ENCODE data around the gene SLC7A9.
A peak's percentile ranks its signal among the peaks of the same experiment; 100 is the strongest.
"Not testable (repeated sequence)": the region's sequence is repeated elsewhere in the genome, so short reads cannot be mapped to it uniquely, and the experiment has no call there.

Gene SLC7A9

DNA sequence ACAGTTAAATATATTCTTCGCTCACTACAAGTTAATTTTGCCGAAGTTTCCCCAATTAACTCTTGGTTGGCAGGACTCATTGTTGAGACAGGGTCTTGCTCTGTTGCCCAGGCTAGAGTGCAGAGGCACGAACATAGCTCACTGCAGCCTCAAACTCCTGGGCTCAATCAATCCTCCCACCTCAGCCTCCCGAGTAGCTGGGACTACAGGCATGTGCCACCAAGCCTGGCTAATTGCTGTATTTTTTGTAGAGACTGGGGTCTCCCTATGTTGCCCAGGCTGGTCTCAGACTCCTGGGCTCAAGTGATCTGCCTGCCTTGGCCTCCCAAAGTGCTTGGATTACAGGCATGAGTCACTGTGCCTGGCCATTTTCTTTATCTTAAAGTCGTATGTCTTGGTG, 15.7 kb upstream of the SLC7A9 start:
- DNase-seq (ENCODE audit: low read depth in 2 of 2): not testable (repeated sequence)

DNA sequence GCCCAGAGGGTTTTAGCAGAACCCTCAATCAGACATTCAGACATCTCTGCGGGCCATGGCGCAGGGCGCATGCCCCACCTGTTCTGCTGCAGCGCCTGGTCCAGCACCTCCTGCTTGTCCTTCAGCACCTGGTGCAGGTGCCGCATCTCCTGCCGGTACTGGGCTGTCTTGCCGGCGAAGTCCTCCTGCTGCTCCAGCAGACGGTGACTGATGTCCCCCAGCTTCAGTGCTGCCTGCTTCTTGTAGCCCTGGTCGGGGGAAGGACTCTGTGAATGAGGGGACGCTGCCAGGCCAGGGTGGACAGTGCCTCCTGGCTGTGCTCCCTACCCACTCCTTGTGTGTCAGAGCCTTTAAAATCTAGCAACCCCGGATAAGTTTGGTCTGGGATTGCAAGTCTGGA, 12.2 kb upstream of the SLC7A9 start:
- DNase-seq (ENCODE audit: low read depth in 2 of 2): no peak

DNA sequence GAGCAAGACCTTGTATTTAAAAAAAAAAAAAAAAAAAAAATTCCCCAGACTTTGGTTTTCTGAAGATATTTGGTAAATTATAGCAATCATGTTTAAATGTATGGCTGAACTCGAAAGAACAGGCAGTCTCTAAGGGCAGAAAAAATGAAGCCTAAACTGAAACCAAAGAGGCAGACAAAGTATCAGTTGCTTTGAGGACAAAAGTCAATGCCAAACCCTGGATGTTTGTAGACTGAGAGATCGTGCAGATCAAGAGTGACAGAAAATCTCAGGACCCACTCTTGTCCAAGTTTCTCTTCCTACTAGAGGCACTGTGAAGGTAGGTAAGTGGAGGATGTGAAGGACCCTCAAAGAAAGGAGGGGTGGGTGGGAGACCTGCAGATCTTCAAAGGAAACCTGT, 11.1 kb upstream of the SLC7A9 start:
- no peak for DNase-seq (ENCODE audit: low read depth in 2 of 2)

DNA sequence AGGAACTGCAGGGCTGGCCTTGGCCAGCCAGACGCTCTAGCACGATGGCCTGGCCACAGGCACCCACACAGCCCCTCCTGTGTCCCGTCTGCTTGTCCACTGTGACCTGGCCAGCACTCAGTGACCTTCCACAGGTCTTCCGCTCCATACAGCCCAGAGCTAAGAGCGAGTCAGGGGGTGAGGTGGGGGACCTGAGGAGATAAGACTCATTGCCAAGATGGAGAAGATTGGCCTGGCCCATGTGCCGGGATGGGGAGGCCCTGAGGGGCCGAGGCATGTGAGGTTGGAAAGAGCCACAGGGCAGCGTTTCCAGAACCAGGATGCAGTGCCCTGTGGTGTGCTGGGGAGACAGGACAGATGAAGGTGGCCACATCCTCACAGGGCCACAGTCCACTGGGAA, 10.2 kb upstream of the SLC7A9 start:
- no peak for DNase-seq (ENCODE audit: low read depth in 2 of 2)

DNA sequence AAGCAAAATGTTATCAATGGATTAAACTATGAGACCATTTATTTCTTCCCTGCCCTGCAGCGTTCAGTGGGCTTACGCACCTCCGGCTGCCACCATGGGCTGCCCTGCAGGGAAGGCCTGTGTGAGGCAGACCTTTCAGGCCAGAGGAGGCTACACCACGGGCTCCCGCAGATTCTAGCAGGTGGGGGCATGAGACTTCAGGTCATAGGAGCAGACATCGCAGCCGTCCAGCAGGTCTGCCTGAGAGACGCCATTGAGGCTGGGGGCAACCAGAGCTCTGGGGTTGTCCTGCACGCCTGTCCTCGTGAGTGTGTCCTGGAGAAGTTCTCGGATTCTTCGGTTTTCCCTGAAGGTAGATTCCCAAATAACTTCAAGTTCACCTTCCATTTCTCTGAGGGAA, 9.4 kb upstream of the SLC7A9 start:
- DNase-seq (ENCODE audit: low read depth in 2 of 2): no peak

DNA sequence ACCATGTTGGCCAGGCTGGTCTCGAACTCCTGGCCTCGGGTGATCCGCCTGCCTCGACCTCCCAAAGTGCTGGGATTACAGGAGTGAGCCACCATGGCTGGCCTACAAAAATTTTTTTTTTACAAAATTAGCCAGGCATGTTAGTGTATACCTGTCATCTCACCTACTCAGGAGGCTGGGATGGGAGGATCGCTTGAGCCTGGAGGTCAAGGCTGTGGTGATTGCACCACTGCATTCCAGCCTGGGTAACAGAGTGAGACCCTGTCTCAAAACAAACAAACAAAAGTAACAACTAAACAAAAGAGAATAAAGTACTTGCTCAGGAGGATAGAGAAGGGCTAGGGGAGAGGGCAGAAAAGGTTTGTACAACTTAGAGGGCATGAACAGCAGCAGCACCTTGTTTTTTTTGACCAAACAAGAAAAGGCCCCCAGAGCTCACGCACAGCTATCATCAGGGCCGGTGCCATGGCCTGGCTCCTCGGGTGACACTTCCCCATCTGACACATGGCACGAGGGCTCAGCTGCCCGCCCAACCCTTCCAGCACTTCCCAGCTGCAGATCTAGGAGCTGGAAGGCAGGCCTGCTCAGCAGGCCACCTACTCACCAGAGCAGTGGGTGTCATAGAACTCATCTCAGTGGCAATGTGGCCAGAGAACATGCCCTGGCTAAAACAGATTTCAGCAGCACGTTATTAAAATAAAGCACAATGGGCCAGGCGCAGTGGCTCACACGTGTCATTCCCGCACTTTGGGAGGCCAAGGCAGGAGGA, 8.6 kb upstream of the SLC7A9 start:
- no peak for DNase-seq (ENCODE audit: low read depth in 2 of 2)

DNA sequence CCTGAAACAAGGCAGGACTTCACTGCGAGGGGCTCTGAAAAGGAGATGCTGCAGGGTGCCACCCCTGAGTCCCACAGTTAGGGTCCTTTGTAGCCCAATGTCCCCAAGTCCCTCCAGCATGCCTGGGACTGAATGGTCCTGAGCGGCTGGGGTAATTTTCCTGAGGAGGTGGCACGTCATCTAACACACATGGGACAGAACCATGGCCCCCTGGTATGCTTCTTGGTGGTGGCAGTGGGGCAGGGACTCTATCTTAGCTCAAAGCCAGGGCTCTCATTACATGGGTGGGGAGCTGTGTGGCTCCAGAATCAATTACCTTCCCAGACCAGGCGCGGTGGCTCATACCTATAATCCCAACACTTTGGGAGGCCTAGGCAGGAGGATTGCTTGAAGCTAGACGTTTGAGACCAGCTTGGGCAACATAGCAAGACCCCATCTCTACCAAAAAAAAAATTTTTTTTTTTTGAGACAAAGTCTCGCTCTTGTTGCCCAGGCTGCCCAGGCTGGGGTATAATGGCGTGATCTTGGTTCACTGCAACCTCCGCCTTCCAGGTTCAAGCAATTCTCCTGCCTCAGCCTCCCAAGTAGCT, 7.9 kb upstream of the SLC7A9 start:
- DNase-seq (ENCODE audit: low read depth in 2 of 2): no peak

DNA sequence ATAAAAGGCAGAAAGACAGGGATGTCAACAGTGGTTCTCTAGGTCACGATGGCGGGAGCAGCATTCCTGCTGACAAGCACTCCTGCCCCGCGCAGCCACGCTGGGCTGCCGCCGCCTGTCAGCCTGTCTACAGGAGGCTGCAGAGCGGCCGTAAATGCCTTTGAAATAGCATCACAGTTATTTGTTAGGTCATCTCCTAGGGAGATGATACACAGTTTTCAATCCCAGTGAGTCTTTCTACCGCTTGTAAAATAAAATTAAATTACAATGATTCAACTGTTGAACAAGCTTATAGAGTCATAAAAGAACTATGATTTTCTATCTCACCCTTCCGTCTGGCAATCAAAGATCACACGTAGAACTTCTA, 7.3 kb upstream of the SLC7A9 start:
- DNase-seq (ENCODE audit: low read depth in 2 of 2): peak; percentile 17 to 18

DNA sequence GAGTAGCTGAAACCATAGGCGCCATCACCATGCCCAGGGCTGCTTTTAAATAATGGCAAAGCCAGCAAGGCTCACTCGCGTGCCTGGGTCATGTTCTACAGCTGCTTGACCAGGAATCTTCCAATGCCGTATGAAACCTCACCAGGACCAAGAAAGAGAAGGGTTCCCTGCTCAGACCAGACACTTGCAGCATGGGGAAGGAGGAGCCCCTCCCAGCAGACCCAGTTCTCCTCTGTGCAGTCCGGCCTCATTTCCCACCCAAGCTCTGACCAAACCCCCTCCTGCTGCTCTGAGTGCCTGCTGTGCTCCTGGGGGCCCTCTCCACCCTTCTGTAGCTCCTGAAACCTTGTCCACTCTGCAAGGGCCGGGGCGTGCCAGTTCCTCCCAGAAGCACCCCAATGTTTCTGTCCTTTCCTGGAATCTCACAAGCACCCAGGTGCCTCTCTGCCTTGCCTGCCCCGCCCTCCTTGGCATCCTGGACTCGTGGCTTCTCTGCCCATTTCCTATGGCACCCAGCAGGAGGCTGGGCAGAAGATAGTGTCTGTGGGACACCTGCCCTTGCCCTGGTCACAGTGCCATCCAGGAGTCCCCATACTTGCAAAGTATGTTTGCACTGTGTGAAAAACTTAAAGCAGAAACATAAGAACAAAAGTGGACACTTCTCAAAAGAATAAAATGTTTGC, 6.8 kb upstream of the SLC7A9 start:
- DNase-seq (ENCODE audit: low read depth in 2 of 2): no peak

DNA sequence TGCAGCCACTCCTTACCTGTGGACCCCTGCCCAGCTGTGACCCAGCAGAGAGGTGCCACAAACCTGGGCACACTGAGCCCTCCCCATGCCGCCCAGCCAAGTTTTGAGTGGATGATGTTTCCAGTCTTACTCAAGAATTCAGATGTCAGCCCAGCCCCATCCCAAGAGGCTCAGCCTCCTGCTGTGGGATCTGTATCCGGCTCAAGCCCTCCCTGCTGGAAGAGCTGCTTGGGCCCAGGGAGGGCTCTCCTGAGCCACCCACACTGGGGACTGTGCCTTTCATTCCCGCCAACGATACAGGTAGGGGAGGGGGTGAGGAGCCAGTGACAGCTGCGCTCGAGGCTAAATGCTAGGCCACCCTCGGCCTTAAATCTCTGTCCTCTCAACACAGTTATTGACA, 5.9 kb upstream of the SLC7A9 start:
- no peak for DNase-seq (ENCODE audit: low read depth in 2 of 2)

DNA sequence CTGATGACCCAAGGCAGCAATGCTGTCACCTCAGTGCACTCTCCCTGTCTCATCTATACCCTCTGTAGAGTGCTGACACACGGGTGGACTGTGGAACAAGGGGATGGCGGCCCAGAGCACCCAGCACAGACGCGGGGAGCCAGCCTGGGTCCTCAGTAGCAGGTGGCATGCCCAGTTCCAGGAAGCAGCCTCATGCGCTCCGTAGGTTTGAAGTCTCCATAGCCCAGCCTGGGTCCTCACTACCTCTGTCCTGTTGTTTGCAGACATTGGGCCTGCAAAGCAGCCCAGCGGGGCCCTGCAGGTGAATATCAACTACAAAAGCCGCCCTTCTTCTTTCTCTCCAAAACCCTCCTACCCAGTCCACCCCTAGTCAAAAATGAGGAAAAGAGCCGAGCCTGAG, 5.0 kb upstream of the SLC7A9 start:
- DNase-seq (ENCODE audit: low read depth in 2 of 2): no peak

DNA sequence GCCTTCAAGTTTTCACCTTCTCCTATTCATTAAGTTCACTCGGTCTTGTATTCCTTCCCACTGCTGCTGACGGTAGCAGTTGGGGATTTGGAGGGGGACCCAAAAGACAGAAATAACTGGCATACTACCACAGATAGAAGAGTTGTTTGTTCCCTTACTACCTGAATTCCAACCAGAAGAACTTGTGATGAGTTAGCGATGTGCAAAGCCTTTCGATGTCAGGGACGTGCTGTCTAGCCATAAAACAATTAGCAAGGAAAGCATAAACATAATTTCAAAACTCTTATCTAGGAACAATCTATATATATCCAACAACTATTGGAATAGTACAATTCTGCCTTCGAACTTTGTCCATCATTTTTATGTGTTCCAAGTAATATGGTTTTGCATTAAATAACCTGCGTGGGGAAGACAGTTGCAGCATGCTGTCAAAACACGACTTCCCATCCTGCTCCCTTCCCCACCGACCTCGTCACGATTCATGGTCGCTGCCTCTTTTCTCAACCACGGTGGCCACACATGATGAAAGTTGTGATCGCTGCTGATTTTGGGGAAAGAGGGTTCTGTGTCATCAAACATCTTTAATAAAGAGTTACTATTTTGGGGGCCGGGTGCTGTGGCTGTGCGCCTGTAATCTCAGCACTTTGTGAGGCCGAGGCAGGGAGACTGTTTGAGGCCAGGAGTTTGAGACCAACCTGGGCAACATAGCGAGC, 3.8 kb upstream of the SLC7A9 start:
- DNase-seq (ENCODE audit: low read depth in 2 of 2): no peak

DNA sequence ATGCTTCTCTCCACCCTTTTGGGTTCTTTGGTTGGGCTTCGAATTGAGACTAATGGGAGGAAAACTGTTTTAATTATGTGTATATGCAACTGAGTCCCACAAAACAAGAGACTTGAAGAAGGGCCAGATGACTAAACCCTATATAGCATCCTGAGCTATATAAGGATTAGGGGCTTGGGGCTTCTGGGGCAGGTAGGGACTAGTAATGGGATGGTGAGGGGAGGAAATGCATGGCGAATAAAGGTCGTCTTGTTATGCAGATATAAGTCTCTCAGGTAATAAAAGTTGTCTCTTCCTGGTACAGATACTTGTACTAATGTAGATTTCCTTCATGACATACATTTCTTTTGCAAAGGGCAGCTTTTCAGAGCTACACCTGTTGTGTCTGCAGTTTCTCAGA, 2.8 kb upstream of the SLC7A9 start:
- no peak for DNase-seq (ENCODE audit: low read depth in 2 of 2)

DNA sequence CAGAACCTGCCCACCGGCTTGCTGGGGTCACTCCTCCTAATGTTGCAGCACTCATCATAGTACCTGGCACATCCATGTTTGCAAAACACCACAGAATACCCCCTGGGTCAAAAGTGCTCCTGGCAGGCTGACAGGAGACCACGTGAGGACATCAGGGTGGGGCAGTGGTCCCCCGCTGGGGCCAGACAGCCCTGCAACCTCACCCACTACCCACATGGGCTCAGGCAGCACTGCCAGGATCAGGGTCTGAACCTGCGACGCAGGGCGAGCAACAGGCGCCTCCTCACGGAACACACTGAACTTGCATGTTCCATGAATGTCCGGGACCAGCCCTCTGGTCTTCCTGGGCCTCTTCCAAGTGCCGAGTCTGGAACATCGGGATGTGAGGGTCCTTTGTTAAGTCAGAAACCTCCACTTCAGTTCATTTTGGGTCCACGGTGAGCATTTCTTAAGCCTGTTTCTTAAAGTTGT, 1.4 kb upstream of the SLC7A9 start:
- no peak for DNase-seq (ENCODE audit: low read depth in 2 of 2)

DNA sequence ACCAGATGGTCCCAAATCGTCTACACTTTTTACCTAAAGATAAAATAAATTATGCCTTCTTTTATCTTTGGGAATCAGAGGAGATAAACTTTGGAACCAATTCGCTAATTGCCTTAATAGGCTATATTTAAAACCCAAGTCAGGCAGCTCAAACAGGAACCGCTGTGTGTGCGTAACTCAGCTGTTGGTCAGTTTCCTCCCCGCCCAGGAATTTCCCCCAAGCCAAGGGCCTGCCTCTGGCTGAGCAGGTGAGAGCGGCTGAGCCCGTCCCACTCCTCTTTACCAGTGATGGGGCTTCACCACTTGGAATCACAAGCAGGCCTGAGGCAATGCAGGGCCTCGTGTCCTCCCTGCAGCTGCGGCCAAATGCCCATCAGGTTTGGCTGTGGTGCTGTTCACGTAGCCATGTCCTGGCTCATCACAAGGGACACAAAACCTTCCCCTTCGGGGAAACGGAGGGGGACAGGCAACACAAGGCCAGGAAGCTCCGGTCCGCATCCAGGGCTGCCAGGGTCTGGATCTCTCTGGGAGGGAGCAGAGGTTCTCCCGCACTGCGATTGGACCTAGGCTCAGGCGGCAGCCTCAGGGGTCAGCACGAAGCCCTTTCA, 503 bp upstream of the SLC7A9 start:
- no peak for DNase-seq (ENCODE audit: low read depth in 2 of 2)

DNA sequence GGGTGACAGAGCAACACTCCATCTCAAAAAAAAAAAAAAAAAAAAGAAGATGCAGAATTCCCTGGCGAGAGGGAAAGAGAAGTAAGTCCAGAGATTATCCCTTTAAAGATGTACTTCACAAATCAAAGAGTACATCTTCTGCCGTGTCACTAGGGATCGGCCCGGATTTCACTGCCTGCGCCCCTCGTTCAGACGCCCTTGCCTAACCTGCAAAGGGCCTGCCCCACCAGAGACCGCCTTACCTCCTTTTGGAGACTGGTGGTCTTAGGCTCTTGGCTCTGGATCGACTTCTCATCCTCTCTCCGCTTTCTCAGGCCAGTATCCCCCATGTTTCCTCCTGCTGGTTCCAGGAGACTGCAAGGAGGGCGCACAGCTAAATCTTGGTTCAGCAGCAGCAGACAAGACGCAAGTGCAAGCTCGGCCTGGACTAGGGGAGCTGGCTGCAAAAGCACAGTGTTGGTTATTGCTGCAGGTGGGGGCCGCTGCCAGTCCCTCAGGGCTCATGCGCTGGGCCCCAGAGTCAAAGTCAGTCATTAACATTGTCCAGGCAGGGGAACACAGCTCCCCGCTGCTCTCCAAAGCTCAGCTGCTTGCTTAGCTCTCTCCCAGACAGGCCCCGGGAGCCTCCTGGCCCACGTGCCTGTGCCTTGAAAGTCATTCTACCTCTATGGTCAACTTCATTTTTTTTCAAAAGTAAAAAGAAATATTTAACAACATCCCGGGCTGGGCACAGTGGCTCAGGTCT, 1.2 kb downstream of the SLC7A9 start:
- no peak for DNase-seq (ENCODE audit: low read depth in 2 of 2)

DNA sequence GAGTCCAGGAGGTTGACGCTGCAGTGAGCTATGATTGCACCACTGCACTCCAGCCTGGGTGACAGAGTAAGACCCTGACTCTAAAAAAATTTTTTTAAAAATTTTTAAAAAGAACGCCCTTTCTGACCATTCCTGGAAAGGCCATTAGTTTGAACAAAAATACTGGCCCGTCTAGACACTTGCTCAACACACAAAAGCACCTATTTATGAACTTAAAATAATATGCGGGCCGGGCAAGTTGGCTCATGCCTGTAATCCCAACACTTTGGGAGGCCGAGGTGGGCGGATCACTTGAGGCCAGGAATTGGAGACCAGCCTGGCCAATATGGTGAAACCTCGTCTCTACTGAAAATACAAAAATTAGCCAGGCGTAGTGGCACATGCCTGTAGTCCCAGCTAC, 2.1 kb downstream of the SLC7A9 start:
- DNase-seq (ENCODE audit: low read depth in 2 of 2): not testable (repeated sequence)

DNA sequence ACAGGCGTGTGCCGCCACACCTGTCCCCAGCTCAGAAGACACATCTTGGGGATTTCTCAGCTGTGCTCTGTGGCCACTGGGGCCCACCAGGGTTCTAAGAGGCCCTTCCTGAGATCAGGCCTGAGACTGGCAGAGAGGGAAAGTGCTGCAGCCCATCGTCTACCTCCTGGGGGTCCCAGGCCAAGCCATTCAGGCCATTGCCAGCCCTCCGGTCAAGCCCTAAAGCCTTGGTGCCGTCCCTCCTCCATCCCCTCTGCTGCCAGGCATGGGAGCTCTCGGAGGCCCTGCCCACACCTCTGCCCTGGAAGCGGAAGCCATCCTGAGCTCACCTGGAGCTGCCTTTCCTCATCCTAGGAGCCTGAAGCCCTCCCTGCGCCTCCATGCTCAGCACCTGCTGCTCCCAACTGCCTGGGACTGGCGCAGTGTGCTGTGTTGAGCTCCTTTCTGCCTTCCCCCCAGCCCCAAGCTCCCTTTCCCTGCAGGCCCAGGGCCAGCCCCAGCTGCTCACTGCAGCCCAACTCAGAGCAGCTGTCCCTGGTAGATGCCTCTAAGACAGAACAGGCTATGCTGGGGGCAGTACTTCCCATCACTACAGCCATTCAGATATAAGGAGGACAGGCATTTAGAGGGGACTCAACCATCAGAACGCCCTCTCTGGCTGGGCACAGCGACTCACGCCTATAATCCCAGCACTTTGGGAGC, 2.9 kb downstream of the SLC7A9 start:
- DNase-seq (ENCODE audit: low read depth in 2 of 2): no peak

DNA sequence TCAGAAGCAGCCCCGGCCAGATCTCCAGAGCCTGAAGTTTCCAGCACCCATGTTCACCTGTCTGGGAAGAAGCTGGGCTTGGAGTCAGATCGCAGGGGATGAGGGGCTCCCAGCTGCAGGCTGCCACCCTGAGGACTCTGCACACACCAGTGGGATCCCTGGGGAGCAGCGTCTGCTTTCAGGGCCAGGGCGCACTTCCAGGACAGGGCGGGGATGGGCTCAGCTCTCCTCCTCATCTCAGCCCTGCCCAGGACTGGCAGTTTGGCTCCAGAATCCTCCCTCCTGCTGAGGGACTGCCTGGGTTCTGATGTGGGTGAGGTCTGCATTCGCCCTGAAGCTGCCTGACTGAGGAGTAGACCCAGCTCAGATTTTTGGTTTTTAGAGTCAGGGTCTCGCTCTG, 3.5 kb downstream of the SLC7A9 start:
- DNase-seq (ENCODE audit: low read depth in 2 of 2): no peak

DNA sequence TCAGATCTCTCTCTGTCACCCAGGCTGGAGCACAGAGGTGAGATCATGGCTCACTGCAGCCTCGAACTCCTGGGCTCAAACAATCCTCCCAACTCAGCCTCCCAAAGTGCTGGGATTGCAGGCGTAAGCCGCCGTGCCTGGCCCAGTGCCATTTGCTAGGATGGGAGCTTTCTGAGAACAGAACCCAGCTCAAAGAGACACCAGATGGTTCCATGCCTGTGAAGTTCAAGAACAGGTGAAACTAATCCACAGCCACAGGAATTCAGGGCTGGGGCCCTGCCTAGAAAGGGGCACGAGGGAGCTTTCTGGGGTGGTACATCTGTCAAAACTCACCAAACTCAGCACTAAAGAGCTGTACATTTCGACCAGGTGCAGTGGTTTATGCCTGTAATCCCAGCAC, 4.2 kb downstream of the SLC7A9 start:
- no peak for DNase-seq (ENCODE audit: low read depth in 2 of 2)
